ENCODE measurements around the gene BCKDHB. TPM values are rescaled to one million over a fixed set of nuclear protein-coding genes. Genes with fewer than 3 reads are reported as not detected.

BCKDHB gene
- total and polyA plus RNA-seq, 2 of the 4 experiments (the other 2 are of a cell fraction): 11.2 to 11.8 TPM

DNA sequence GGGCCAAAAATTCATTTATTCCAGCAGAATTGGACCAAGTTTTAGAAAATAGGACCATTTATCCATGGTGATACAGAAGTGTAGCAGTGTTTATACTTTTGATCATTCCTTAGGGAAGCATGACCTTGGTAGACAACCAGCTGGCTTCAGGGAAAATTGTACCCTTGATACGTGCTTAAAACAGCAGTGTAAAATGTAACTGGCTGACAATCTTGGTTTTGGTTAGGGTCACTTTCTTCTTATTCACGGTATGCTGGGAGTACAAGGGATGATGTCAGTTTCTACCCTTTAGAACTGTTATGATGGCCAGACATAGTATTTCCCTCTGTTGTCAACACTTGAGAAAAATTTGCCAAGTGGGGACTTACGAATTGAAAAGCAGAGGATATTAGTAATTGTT is 157.1 kb downstream of the BCKDHB start:
- H3K23ac ChIP-seq (ENCODE audit: low read depth, low read length): no peak overlapping the region
- no peaks in the 10 kb centered on the region for H3K9me1 ChIP-seq (ENCODE audit: insufficient read depth, low read length)
- H3K36me3 ChIP-seq (ENCODE audit: control insufficient read depth, insufficient read depth, low read length): no peaks in the 10 kb centered on the region
- H2AK9ac ChIP-seq (replicated peaks; ENCODE audit: low read depth, low read length, poor library complexity): no peak overlapping the region
- no peak overlapping the region for H3K9ac ChIP-seq (ENCODE audit: low read depth, low read length)
- no peak overlapping the region for H3K56ac ChIP-seq (ENCODE audit: extremely low read depth, insufficient read depth, low read length)
- ATAC-seq (ENCODE audit: low read depth): no peak
- H3K4ac ChIP-seq (ENCODE audit: low read depth, low read length): no peak overlapping the region
- H4K5ac ChIP-seq (ENCODE audit: low read depth, low read length): no peak overlapping the region
- no peak for DNase-seq
- H2BK15ac ChIP-seq (ENCODE audit: low read depth, low read length): no peak overlapping the region
- H3K27me3 ChIP-seq (ENCODE audit: control insufficient read depth, insufficient read depth, low read length): no peaks in the 10 kb centered on the region
- H3K9me3 ChIP-seq (ENCODE audit: control insufficient read depth, insufficient read depth, low read length): no peaks in the 10 kb centered on the region
- no peak overlapping the region for H4K8ac ChIP-seq (ENCODE audit: low read depth in 2 of 2, low read length in 2 of 2)
- dilution Hi-C loops (cut with HindIII; ENCODE audit: low sequenced_read_pairs, unreplicated experiment) (no loop called here), intact Hi-C loops (cut with micrococcal nuclease) (no loop called here), in situ Hi-C loops (cut with MboI; ENCODE audit: low sequenced_read_pairs) (no loop called here)
- no peak overlapping the region for H2AK5ac ChIP-seq (ENCODE audit: low read depth, low read length)
- H3K4me1 ChIP-seq (ENCODE audit: control insufficient read depth, insufficient read depth, low read length): no peaks in the 10 kb centered on the region
- H2AFZ ChIP-seq (replicated peaks; ENCODE audit: low read length, poor library complexity): no peak overlapping the region
- no peak overlapping the region for H3K4me2 ChIP-seq (ENCODE audit: low read depth, low read length)
- H2BK20ac ChIP-seq (ENCODE audit: low read depth, low read length): no peak overlapping the region
- H4K91ac ChIP-seq (ENCODE audit: insufficient read depth, low read depth, low read length): no peak overlapping the region
- H2BK120ac ChIP-seq (ENCODE audit: low read depth, low read length): no peak overlapping the region
- POLR2A ChIA-PET (ENCODE audit: unreplicated experiment): no interaction called here
- no peak overlapping the region for H3K14ac ChIP-seq (replicated peaks; ENCODE audit: low read depth, low read length)
- no peak overlapping the region for H3K18ac ChIP-seq (ENCODE audit: low read depth, low read length)
- no peaks in the 10 kb centered on the region for H4K20me1 ChIP-seq (ENCODE audit: insufficient read depth, low read length)
- no peak overlapping the region for H2BK5ac ChIP-seq (ENCODE audit: low read depth, low read length, poor library complexity, severe bottlenecking)
- CTCF ChIA-PET: no interaction called here
- no CpG with 5 or more reads among the region's 3 CpGs for WGBS, 2 experiments (ENCODE audit: extremely low coverage in 2 of 2, insufficient read length in 1 of 2)
- no peak overlapping the region for H3K27ac ChIP-seq (ENCODE audit: insufficient read depth, low read length)
- no peak overlapping the region for H3K4me3 ChIP-seq (ENCODE audit: insufficient read depth, low read depth, low read length)
- TF ChIP-seq MXI1 (IDR thresholded peaks at IDR 0.05; ENCODE audit: borderline replicate concordance, low read depth, low read length) (no peak), FOS (IDR thresholded peaks at IDR 0.05; ENCODE audit: low read depth, low read length) (no peak), RAD21 (IDR thresholded peaks at IDR 0.05; ENCODE audit: low read length) (no peak), MAFK (IDR thresholded peaks at IDR 0.05; ENCODE audit: low read depth, low read length) (no peak), BHLHE40 (IDR thresholded peaks at IDR 0.05; ENCODE audit: low read depth, low read length) (no peak)
- no TSS peak for BruUV-seq (replicated peaks)
- no peaks in the 10 kb centered on the region for H3K79me1 ChIP-seq (ENCODE audit: low read depth in 1 of 2, low read length in 2 of 2)

Data from IMR-90 (cell line).